Stimulated activated CD4-positive, alpha-beta T cell treated with anti-CD3 and anti-CD28 coated beads, Interleukin-4, amount 100 ng/mL, for 24 hours (primary cell): ENCODE data around the gene LRPAP1.
"Not testable (repeated sequence)": the region's sequence is repeated elsewhere in the genome, so short reads cannot be mapped to it uniquely, and the experiment has no call there.

Experiments used
- DNase-seq: peaks from one replicate; pipeline ENCODE4 v3.0.0-alpha.2; 2020

Gene LRPAP1

DNA sequence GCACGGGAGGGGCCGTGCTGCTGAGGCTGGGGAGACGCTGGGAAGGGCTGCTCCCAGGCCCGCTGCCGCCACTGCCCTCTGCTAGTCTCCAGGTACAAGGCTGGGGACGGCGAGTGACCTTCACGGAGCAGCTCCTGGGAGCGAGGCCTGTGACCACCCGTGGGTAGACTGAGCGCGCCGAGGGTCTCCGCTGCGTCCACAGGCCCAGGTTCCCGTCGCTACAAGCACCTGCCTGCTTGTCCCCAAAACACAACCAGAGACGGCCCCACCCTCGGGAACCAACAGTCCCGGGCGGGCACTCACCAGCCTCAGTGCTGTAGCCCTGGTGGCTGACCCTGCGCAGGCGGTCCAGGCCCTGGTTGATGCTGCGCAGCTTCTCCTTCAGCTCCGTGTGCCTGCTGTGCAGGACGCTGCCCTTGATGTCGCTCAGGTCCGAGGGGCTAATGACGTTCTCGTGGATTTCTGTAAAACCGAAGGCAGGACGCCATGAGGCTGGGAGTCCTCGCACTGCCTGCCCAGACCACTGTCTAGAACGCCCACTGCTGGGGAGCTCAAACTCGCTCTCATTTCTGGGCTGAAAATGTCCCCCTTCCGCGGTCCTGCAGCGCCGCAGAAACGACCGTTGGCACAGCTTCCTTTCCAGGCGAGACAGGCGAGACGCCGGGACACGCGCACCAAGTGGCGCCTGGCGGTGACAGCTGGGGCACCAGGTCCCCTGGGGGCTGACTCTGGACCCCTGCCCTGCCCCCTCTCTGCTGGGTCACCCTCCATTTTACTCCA is 14.3 kb downstream of the LRPAP1 start:
- DNase-seq, result no peak

DNA sequence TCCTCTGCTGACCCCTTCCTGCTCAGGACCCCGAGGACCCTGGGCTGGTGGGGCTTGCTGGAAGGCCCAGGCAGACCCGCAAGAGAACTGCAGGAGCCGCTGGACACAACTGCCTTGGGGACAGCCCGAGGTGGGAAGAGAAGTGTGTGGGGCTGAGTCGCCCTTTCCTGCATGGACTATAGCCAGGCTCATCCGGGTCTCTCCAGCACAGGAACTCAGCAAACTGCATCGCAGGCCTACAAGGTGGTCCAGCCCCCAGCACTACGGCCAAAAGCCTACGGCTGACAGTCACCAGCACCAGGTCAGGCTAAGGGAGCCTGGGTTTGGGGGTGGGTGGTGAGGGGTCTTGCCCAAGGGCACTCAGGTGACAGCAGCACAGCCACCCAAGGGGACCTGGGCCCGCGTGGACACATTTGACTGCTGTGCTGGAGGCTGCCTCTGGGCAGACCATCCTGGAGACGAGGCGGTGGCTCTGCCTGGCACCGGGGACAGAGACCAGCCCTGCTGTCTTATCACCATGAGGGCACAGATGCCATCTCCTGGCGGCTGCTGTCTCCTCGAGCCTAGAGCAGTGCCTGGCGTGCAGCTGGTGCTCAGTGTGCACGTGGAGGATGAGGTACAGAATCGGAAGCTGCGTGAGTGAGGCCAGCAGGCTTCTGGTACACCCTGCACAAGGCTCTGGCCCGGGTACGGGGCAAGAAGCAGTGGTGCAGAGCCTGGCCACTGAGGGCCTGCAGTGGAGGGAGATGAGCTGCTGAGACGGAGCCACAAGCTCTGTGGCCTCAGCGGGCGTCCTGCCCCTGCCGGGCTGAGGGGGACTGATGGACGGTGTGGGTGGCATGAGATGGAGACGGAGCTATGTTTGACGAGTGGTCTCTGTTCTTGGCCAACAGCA is 15.1 kb downstream of the LRPAP1 start:
- no peak for DNase-seq

- no peak for DNase-seq
These were observed 16.0 kb downstream of the LRPAP1 start for GRCh38 chr4:3516061-3516835.

GRCh38 chr4:3515646-3516045 is 16.6 kb downstream of the LRPAP1 start:
- DNase-seq, result no peak

DNA sequence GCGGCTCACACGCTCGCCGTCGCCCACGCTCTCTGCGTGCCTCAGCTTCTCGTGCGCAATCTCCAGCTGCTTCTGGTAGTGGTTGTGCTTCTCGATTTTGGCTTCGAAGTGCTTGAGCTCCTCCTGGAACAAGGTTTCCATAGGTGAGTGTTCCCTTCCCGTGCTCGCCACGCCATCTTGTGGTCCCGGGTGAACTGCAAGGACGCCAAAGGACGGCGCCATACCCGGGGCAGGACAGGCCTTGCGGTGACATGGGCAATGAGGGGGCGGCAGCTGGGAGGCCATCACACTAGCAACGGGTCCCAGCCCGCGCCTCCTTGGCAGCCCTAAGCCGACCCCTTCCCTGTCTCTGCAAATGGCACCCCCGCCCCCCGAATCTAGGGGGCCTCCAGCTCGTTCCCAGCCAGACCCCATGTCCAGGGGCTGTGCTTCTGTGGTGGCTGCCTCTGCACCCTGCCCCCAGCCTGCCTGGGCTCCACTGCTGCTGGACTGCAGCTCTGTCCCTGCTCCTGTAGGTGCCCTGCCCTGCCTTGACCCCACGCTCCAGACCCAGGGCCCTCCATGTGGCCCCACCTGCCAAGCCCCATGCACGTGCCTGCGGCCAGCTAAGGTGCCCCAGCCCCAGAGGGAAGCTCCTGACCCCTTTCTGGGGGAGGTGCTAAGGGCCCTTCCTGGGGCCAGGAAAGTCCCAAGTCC is 17.3 kb downstream of the LRPAP1 start:
- DNase-seq, result no peak

- DNase-seq, result no peak
These were observed 17.9 kb downstream of the LRPAP1 start for GRCh38 chr4:3514221-3514780.

- no peak for DNase-seq
These were observed 18.4 kb downstream of the LRPAP1 start for GRCh38 chr4:3513807-3514206.

DNA sequence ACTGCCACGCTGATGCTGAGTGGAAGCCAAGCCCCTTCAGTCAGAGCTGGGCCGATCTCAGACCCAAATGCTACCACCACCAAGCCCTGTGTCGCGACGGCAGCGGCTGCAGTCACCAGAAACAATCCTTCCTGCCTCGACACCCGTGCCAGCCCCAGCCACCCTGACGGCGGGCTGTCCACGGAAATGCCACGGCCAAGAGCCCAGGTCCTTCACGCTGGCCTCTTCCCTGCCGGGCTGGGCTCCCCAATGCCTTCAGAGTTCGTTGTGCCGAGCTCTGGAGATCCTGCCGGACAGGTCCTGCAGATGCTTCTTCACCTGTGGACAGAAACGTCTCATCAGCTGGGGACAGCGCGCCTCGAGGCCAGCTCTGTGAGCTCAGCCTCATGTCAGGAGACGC is 19.5 kb downstream of the LRPAP1 start:
- no peak for DNase-seq

DNA sequence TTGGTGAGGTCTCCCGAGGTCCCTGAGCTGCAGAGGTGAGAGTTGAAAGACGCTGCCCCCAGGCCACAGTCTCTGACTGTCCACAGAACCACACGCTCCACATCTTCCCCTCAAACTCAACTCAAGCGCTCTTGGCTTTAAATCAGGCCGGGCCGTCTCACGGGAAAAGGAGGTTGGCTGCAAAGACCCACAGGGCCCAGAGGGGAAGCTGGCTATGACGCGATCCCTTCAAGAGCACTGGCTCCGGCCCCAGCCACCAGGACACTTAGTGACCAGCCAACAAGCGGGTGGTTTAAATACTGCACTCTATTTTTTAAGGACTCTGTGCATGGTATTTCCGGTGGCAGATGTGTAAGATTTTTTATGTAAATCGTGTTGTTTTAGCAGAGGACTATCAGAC is 19.9 kb downstream of the LRPAP1 start:
- DNase-seq, result no peak

- not testable (repeated sequence) for DNase-seq
These were observed 20.6 kb downstream of the LRPAP1 start for GRCh38 chr4:3511601-3512000.

DNA sequence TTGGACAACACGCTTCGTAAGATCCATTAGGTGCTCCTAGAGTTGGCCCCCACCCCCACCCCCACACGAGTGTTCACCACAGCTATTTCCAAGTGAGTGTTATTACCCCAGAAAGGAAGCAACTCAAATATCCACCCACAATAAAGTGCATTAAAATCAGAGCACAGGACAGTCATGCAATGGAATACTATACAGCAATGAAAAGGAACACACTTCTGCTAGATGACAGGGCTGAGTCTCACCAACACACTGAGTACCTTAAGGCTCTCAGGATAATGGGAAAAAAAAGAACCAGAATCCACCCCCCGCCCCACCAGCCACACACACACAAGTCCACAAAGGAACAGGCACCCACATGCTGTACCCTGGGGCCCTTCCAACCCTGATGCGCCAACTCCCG is 21.0 kb downstream of the LRPAP1 start:
- DNase-seq, result no peak

DNA sequence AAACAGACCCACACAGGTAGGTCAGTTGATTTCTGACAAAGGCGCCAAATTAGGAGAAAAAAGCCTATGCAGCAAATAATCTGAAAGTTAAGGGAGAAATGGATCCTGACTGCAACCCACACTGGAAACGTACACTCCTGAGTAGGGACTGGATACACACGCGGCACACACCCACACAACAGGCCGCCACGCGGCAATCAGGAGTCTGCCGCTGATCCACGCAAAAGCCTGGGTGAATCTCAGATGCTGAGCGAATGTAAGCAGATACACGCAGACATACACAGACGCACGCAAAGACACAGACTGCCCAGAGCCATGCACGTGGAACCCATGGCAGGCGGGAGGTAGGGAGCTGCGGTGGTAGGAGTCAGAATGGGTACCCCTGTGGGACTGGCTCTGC is 21.7 kb downstream of the LRPAP1 start:
- no peak for DNase-seq

- no peak for DNase-seq
These were observed 23.7 kb downstream of the LRPAP1 start for GRCh38 chr4:3508542-3508941.

DNA sequence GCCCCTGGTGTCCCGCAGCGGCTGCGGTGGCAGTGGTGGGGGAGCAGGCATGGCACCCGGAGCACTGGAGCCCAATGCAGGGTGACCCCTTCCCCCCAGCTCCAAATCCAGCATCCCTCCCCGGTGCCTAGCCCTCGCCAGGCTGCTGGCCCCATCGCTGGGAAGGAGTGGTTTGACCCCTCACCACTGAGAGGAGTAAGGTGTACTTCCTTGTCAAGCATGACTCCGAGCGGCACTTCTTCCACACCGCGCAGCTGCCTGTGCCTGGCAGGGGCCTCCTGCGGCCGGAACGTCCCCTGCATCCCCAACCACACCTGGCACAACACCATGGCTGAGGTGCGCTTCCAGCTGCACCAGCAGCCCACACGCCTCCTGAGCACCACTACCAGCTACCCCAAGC is 27.0 kb downstream of the LRPAP1 start:
- no peak for DNase-seq

GRCh38 chr4:3502941-3503936 is 29.0 kb downstream of the LRPAP1 start:
- DNase-seq, result no peak

GRCh38 chr4:3501825-3502425 is 30.3 kb downstream of the LRPAP1 start:
- DNase-seq, result no peak

DNA sequence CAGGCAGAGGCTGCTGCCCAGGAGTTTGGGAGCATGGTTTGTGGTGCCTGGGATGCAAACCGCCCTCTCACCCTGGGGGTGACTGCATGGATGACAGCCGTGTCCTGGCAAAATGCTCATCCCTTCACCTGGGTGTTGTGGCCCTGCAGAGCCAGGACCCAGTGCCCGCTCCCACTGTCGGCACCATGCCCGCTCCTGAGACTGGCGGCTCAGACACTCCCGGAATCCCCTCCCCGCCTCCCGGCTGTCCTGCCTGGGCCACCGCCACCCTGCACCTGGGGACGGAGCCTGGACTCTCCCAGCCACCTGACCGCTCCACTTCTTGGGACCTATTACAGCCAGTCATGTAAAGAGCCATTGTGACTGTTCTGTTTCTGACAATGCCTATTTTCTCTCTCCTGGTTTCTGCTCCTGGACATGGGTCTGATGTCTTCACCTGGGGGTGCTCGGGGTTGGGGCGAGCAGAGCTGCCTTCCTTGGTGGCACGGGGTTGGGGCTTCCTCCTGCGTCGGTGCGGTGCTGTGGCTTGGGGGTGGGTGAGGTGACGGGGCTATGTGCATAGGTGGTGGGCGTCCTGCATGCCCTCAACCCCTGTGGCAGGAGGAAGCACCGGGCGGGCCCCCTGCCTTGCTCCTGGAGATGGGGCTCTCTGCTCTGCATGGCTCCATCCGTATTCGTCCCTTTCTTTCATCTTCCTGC is 30.9 kb downstream of the LRPAP1 start:
- DNase-seq, result no peak

GRCh38 chr4:3500634-3501101 is 31.6 kb downstream of the LRPAP1 start:
- DNase-seq, result no peak

DNA sequence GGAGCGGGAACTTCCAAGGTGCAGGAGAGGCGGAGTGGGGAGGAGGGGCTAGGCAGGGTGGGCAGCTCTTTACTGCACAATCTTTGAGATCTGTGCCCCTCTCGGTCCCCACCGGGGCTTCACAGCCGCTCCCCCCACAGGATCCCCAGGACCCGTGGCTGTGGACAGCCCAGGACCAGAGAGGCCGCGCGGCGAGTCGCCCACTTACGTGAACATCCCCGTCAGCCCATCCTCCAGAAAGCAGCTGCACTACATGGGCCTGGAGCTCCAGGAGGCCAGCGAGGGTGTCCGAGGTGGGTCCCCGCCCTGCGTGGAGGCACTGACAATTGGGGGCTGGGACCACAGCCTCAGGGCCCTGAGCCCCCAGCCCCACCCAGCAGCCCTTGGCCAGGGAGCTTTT is 32.1 kb downstream of the LRPAP1 start:
- DNase-seq, result no peak

DNA sequence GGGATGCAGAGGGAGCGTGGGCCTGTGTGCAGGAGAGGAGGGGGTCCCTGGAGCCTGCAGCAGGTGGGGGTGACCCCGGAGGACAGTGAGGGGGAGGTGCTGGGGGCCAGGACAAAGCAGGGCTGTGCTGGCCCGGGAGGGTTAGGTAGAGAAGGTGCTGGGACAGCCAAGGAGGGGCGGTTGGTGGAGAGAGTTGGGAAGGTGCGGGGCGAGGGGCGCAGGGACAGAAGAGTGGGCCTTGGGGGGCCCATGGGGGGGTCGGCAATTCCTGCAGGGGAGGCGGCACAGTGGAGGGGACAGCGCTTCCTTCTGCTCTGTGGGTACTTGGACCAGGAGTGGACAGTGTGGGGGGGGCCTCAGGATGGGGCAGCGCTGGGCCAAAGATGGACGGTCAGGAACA is 32.5 kb downstream of the LRPAP1 start:
- no peak for DNase-seq
